GM18526 (cell line): ENCODE data around the gene CIC.

ENCODE experiments used
- POLR2A ChIP-seq: IDR thresholded peaks from 3 replicates; pipeline ENCODE4 v1.6.1; 2011; ENCODE audit not compliant: insufficient read length; ENCODE audit errors: extremely low read depth

Gene CIC

GRCh38 chr19:42287017-42287826 lies 18.2 kb downstream of the CIC start:
- no peak for TF ChIP-seq POLR2A

DNA sequence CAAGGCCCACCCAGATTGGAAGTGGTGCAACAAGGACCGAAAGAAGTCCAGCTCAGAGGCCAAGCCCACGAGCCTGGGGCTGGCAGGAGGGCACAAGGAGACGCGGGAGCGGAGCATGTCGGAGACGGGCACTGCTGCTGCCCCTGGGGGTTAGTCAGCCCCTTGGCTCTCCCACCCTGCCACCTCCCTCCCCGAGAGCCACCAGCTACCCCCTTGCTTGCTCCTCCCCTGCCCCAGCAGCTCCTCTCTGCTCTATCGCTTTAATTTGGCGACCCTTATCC lies 18.7 kb downstream of the CIC start:
- no peak for TF ChIP-seq POLR2A

DNA sequence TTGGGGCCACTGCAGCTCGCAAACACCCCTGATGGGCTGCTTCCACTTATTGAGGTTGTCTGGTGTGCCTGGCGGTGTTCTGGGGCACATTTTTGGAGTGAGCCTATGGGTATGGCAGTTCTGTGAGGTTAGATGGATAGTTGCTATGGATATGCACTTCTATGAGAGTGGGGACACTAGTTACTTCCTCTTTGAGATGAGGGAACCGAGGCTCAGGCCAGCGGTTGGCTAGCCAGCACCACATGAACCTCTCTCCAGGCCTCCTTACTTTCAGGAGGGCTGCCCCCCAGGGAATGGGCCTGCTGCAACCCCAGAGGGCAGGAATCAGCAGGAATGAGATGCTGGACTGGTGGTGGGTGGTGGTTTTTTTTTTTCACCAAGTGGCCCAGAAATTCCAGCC lies 19.3 kb downstream of the CIC start:
- TF ChIP-seq POLR2A, result no peak

DNA sequence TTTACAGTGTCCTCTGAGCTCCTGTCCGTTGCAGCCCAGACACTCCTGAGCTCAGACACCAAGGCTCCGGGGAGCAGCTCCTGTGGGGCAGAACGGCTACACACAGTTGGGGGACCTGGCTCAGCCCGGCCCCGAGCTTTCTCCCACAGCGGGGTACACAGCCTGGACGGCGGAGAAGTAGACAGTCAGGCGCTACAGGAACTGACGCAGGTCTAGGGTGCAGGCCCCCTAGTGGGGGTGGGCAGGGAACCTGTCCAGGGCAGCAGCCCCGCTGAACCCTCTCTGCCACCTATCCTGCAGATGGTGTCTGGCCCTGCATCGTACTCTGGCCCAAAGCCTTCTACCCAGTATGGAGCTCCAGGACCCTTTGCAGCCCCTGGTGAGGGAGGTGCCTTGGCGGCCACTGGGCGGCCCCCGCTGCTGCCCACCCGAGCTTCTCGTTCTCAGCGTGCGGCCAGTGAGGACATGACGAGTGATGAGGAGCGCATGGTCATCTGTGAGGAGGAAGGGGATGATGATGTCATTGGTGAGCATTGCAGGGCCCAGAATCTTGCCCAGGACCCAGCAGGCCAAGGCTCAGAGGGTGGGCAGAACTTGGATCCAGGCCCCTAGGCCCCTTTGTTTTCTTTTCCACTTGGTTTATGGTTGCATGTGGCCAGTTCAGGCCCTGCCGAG lies 20.0 kb downstream of the CIC start:
- no peak for TF ChIP-seq POLR2A

- no peak for TF ChIP-seq POLR2A
Measured at GRCh38 chr19:42289556-42290041, 20.5 kb downstream of the CIC start.

- TF ChIP-seq POLR2A, result no peak
Measured at GRCh38 chr19:42290136-42290522, 21.1 kb downstream of the CIC start.

DNA sequence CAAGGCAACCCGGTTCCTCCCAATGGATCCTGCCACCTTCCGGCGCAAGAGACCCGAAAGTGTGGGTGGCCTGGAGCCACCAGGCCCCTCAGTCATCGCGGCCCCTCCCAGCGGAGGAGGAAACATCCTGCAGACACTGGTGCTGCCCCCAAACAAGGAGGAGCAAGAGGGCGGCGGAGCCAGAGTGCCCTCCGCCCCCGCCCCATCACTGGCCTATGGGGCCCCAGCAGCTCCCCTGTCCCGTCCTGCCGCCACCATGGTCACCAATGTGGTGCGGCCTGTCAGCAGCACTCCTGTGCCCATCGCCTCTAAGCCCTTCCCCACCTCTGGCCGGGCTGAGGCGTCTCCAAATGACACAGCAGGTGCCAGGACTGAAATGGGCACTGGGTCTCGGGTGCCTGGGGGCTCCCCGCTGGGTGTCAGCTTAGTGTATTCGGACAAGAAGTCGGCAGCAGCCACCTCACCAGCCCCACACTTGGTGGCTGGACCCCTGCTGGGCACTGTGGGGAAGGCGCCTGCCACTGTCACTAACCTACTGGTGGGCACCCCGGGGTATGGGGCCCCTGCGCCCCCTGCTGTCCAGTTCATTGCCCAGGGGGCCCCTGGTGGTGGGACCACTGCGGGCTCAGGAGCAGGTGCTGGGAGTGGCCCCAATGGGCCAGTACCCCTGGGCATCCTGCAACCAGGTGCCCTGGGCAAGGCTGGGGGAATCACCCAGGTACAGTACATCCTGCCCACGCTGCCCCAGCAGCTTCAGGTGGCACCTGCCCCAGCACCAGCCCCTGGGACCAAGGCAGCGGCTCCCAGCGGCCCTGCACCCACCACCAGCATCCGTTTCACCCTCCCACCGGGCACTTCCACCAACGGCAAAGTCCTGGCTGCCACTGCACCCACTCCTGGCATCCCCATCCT lies 21.7 kb downstream of the CIC start:
- no peak for TF ChIP-seq POLR2A

DNA sequence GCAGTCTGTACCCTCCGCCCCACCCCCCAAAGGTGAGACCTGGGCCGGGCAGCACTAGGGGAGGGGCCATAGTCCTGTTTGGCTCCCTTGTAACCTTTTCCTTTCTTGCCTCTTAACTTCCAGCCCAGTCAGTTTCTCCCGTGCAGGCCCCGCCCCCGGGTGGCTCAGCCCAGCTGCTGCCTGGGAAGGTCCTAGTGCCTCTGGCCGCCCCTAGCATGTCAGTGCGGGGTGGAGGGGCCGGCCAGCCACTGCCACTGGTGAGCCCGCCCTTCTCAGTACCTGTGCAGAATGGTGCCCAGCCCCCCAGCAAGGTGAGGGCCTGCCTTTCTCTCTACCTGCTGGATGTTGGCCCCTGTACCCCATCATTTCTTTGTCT lies 22.4 kb downstream of the CIC start:
- TF ChIP-seq POLR2A, result no peak

- TF ChIP-seq POLR2A, result no peak
Measured at GRCh38 chr19:42292042-42292960, 23.2 kb downstream of the CIC start.

DNA sequence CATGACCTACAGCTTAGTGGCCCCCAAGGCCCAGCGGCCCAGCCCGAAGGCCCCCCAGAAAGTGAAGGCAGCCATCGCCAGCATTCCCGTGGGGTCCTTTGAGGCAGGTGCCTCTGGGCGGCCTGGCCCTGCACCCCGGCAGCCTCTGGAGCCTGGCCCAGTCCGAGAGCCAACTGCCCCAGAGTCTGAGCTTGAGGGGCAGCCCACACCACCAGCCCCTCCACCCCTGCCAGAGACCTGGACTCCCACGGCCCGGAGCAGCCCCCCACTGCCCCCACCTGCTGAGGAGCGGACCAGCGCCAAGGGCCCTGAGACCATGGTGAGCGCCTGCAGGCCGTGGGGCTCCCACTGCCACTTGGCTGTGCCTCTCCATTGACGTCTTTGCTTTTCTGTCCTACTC lies 23.9 kb downstream of the CIC start:
- TF ChIP-seq POLR2A, result no peak

GRCh38 chr19:42293540-42293939 lies 24.5 kb downstream of the CIC start:
- TF ChIP-seq POLR2A, result no peak

- no peak for TF ChIP-seq POLR2A
Measured at GRCh38 chr19:42293948-42294347, 24.9 kb downstream of the CIC start.

DNA sequence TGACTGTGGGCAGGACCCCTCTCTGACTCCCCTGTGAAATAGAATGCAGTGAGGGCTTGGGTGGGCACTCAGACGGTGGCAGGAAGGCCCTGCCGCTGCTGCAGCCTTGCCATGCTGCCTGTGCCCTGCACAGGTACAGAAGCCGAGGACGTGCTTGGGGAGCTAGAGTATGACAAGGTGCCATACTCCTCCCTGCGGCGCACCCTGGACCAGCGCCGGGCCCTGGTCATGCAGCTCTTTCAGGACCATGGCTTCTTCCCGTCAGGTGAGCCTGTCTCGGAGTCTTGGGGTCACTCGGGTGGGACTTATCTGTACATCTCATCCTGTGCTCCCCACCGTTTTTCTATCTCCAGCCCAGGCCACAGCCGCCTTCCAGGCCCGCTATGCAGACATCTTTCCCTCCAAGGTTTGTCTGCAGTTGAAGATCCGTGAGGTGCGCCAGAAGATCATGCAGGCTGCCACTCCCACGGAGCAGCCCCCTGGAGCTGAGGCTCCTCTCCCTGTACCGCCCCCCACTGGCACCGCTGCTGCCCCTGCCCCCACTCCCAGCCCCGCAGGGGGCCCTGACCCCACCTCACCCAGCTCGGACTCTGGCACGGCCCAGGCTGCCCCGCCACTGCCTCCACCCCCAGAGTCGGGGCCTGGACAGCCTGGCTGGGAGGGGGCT lies 25.6 kb downstream of the CIC start:
- TF ChIP-seq POLR2A, result no peak

GRCh38 chr19:42295342-42295741 lies 26.3 kb downstream of the CIC start:
- no peak for TF ChIP-seq POLR2A
